PC-3 (cell line): ENCODE measurements around the gene IL1R2.

Source experiments
- EZH2 ChIP-seq: fragments of 300-600 bp; sonication (generic); IDR thresholded peaks from one replicate; pipeline ENCODE4 v1.6.1; 2017; ENCODE audit warnings: antibody characterized with exemption, mild to moderate bottlenecking, low read length; ENCODE audit not compliant: unreplicated experiment
- EZH2phosphoT487 ChIP-seq: fragments of 300-600 bp; sonication (generic); IDR thresholded peaks from 2 replicates; pipeline ENCODE4 v1.6.1; 2018; ENCODE audit warnings: mild to moderate bottlenecking, antibody characterized with exemption, low read length, borderline replicate concordance
- TF ChIP-seq, protein P1 (sequence below): fragments of 300-600 bp; sonication (generic); conservative IDR thresholded peaks from 2 replicates; pipeline ENCODE4 v1.5.1; 2017; ENCODE audit warnings: antibody characterized with exemption, low read depth, mild to moderate bottlenecking, low read length

DNA sequence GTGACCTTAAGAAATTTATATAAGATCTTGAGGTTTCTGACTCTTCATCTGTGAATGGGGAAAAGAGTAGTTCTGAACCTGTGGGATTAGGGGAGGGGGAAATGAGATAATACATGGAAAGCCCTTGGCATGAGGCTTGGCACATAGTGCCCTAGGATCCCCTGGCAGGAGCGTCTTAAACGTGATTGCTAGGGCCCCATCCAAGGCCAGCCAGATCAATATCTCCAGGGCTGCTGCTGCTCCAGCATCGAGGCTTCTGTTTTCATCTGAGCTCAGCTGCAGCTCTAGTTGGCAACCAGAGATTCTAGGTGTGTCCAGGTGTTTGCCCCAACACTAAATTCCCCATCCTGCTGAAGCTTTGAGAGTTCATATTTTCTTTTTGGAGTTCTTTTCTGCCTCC lies 71.0 kb downstream of the IL1R2 start:
- TF ChIP-seq, protein P1, sequence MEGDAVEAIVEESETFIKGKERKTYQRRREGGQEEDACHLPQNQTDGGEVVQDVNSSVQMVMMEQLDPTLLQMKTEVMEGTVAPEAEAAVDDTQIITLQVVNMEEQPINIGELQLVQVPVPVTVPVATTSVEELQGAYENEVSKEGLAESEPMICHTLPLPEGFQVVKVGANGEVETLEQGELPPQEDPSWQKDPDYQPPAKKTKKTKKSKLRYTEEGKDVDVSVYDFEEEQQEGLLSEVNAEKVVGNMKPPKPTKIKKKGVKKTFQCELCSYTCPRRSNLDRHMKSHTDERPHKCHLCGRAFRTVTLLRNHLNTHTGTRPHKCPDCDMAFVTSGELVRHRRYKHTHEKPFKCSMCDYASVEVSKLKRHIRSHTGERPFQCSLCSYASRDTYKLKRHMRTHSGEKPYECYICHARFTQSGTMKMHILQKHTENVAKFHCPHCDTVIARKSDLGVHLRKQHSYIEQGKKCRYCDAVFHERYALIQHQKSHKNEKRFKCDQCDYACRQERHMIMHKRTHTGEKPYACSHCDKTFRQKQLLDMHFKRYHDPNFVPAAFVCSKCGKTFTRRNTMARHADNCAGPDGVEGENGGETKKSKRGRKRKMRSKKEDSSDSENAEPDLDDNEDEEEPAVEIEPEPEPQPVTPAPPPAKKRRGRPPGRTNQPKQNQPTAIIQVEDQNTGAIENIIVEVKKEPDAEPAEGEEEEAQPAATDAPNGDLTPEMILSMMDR = no peak
- TF ChIP-seq EZH2 (no peak), EZH2phosphoT487 (no peak)
